ENCODE data around the gene ANKRD44.

GRCh38 chr2:197126630-197127352 is 183.8 kb downstream of the ANKRD44 start:
- no peak for TF ChIP-seq TAF7 (optimal IDR thresholded peaks at IDR 0.05; ENCODE audit: borderline replicate concordance, low read depth, low read length)
- no peak for TF ChIP-seq RAD21 (IDR thresholded peaks at IDR 0.05 in 1 of 2, conservative IDR thresholded peaks at IDR 0.05 in 1 of 2; ENCODE audit: low read depth in 2 of 2, low read length in 2 of 2)
- no peak for TF ChIP-seq CTCF (IDR thresholded peaks at IDR 0.05; ENCODE audit: control extremely low read depth in 1 of 3, insufficient read depth in 1 of 3, low read depth in 1 of 3, low read length in 3 of 3)
- no peak for TF ChIP-seq CHD2 (IDR thresholded peaks at IDR 0.05; ENCODE audit: low read length)
- TF ChIP-seq YY1 (IDR thresholded peaks at IDR 0.05; ENCODE audit: low read depth, low read length), result no peak
- TF ChIP-seq EP300 (IDR thresholded peaks at IDR 0.05; ENCODE audit: borderline replicate concordance in 1 of 2, low read depth in 2 of 2, low read length in 2 of 2), result no peak
- no peak for TF ChIP-seq CEBPB (IDR thresholded peaks at IDR 0.05; ENCODE audit: low read depth, low read length)
- no peak for TF ChIP-seq NRF1 (IDR thresholded peaks at IDR 0.05; ENCODE audit: low read depth, low read length)

Measured in H1 (cell line).